Osteocyte (in vitro differentiated cells): Measurements from ENCODE around the gene RPL18. TPM values are rescaled to one million over a fixed set of nuclear protein-coding genes. Genes with fewer than 3 reads are reported as not detected.

Experiments used
- DNase-seq: peaks from one replicate; pipeline ENCODE4 v3.0.0; 2021; ENCODE audit warnings: mixed read lengths; ENCODE audit not compliant: unreplicated experiment; ENCODE audit errors: extremely low spot score
- H3K27ac Mint-ChIP-seq: one replicate; pipeline ENCODE4 v1.8.0; 2021; ENCODE audit warnings: mild to moderate bottlenecking, mixed read lengths; ENCODE audit not compliant: unreplicated experiment
- H3K27me3 Mint-ChIP-seq: one replicate; pipeline ENCODE4 v1.8.0; 2021; ENCODE audit warnings: mixed read lengths; ENCODE audit not compliant: unreplicated experiment
- H3K36me3 Mint-ChIP-seq: one replicate; pipeline ENCODE4 v1.8.0; 2021; ENCODE audit warnings: mixed read lengths; ENCODE audit not compliant: unreplicated experiment
- H3K4me1 Mint-ChIP-seq: one replicate; pipeline ENCODE4 v1.8.0; 2021; ENCODE audit warnings: mixed read lengths; ENCODE audit not compliant: unreplicated experiment
- H3K4me3 Mint-ChIP-seq: one replicate; pipeline ENCODE4 v1.8.0; 2021; ENCODE audit warnings: mild to moderate bottlenecking, moderate library complexity, mixed read lengths; ENCODE audit not compliant: unreplicated experiment
- H3K9me3 Mint-ChIP-seq: one replicate; pipeline ENCODE4 v1.8.0; 2021; ENCODE audit warnings: mixed read lengths; ENCODE audit not compliant: unreplicated experiment
- CTCF ChIP-seq: fragments of 200-600 bp; sonication (generic); IDR thresholded peaks from 2 replicates; pipeline ENCODE4 v1.5.0; 2021; ENCODE audit warnings: antibody characterized with exemption, mild to moderate bottlenecking, moderate library complexity
- total RNA-seq: library from RNA; stranded (reverse); gene quantifications from 2 replicates; pipeline ENCODE4 v1.2.1, GENCODE V29; 2021

The RPL18 gene
- total RNA-seq, 1 donor from 2014 or later = 1,287 TPM

GRCh38 chr19:48615231-48616040, 3.5 kb downstream of the RPL18 start:
- no peak for DNase-seq
- Mint-ChIP-seq H3K27ac (no peak overlapping the region), H3K9me3 (no peaks in the 10 kb centered on the region), H3K27me3 (no peaks in the 10 kb centered on the region), H3K4me3 (no peak overlapping the region), H3K4me1 (peaks cover 33% of the 10 kb centered on the region), H3K36me3 (peaks cover 14% of the 10 kb centered on the region)
- no peak for TF ChIP-seq CTCF

DNA sequence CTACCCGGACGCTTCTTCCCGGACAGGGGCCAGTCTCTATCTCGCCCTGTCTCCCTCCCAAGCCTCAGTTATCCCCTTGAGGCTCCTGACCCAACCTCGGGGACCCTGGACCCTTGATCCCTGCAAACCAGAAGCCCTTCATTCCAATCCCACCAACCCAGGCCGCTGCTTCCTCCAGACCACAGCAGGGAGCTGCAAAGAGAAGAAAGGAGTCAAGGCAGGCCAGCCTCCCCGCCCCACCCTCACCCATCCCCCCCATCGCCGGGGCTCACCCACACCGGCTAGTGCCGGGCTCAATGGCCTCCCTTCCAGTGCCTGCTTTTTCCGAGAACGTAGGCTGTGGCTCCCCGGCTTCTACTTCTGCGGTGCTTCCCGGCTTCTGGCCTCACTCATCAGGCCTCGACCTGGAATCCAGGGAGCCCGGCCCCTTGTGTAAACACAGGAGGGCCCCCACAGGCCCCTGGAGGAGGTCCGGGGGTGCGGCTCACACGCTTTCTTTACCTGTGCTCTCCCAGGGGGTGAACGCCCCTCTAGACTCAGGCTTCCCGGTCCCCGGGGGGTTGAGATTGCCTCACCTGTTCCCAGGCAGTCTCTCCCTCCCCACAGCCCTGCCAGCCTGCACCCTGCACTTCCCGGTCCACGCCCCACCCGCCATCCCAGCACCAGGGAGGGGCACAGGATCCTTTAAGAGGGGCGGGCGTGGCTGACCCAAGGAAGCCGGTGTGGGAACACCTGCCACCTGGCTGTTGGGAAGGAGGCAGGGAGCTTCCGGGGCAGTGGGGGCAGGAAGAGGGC, 4.3 kb downstream of the RPL18 start, which contains the start of gene FAM83E:
FAM83E (minus strand) TSS at position 641 of the 795 bp plus-strand sequence. CDS start 1,704 bp downstream, outside the sequence.
- no peaks in the 10 kb centered on the region for H3K9me3 Mint-ChIP-seq
- no peak for TF ChIP-seq CTCF
- no peaks in the 10 kb centered on the region for H3K27me3 Mint-ChIP-seq
- peak within 1 kb of the TSS; percentile 59 for H3K27ac Mint-ChIP-seq
- no peak within 1 kb of the TSS for H3K4me3 Mint-ChIP-seq
- DNase-seq = no peak
- peaks cover 27% of the 10 kb centered on the region for H3K4me1 Mint-ChIP-seq
- H3K36me3 Mint-ChIP-seq = peaks cover 14% of the 10 kb centered on the region

- Mint-ChIP-seq H3K4me3 (no peak overlapping the region), H3K9me3 (no peaks in the 10 kb centered on the region), H3K27ac (peak overlapping the region; percentile 59), H3K36me3 (peaks cover 14% of the 10 kb centered on the region), H3K4me1 (peaks cover 25% of the 10 kb centered on the region), H3K27me3 (no peaks in the 10 kb centered on the region)
- no peak for TF ChIP-seq CTCF
- no peak for DNase-seq
Measured at GRCh38 chr19:48613852-48614435, 5.0 kb downstream of the RPL18 start.

- Mint-ChIP-seq H3K9me3 (no peaks in the 10 kb centered on the region), H3K4me1 (peaks cover 22% of the 10 kb centered on the region), H3K27ac (peak overlapping the region; percentile 59), H3K27me3 (no peaks in the 10 kb centered on the region), H3K36me3 (peaks cover 10% of the 10 kb centered on the region), H3K4me3 (no peak overlapping the region)
- DNase-seq = no peak
- TF ChIP-seq CTCF = no peak
Measured at GRCh38 chr19:48613024-48613851, 5.7 kb downstream of the RPL18 start.
